CD14-positive monocyte (primary cell): ENCODE measurements around the gene EIF4ENIF1. TPM values are rescaled to one million over a fixed set of nuclear protein-coding genes. Genes with fewer than 3 reads are reported as not detected.

Experiments used
- DNase-seq, 3 donors: peaks; one replicate each; pipeline ENCODE4 v3.0.0-alpha.2; 2011 to 2022
- H2AFZ ChIP-seq: 2 replicates; pipeline ENCODE4 v1.6.0; 2012; ENCODE audit warnings: mild to moderate bottlenecking, low read depth, low read length, inconsistent platforms; ENCODE audit not compliant: insufficient read depth, poor library complexity, severe bottlenecking
- H3K27ac ChIP-seq, 2 donors: 1 replicate in 1 of 2; 2 replicates in 1 of 2; pipeline ENCODE4 v1.5.1; 2012 to 2013; ENCODE audit warnings: low read length in 2 of 2, control low read depth in 1 of 2, inconsistent platforms in 1 of 2, low read depth in 1 of 2, mild to moderate bottlenecking in 1 of 2
- H3K27me3 ChIP-seq, 2 donors: one replicate each; pipeline versions ENCODE4 v1.6.0 to v1.6.1; 2011 to 2013; ENCODE audit warnings: low read length in 2 of 2; ENCODE audit not compliant: control insufficient read depth in 2 of 2, insufficient read depth in 2 of 2
- H3K36me3 ChIP-seq, 2 donors: replicated peaks in 1 of 2; 1 replicate in 1 of 2; 2 replicates in 1 of 2; pipeline versions ENCODE4 v1.5.1 to v1.6.1; 2012 to 2013; ENCODE audit warnings: low read length in 2 of 2, control low read depth in 1 of 2, inconsistent platforms in 1 of 2, mild to moderate bottlenecking in 1 of 2; ENCODE audit not compliant: insufficient read depth in 2 of 2, control insufficient read depth in 1 of 2
- H3K4me1 ChIP-seq, 2 donors: 1 replicate in 1 of 2; 2 replicates in 1 of 2; pipeline versions ENCODE4 v1.5.1 to v1.6.1; 2012 to 2013; ENCODE audit warnings: low read length in 2 of 2, control low read depth in 1 of 2, inconsistent platforms in 1 of 2, mild to moderate bottlenecking in 1 of 2, moderate library complexity in 1 of 2; ENCODE audit not compliant: insufficient read depth in 2 of 2, control insufficient read depth in 1 of 2
- H3K4me2 ChIP-seq: replicated peaks from 2 replicates; pipeline ENCODE3; 2012; ENCODE audit warnings: low read length, moderate library complexity, mild to moderate bottlenecking; ENCODE audit not compliant: poor library complexity, severe bottlenecking; ENCODE audit errors: extremely low read depth
- H3K4me3 ChIP-seq, 3 experiments: fragments of 200-600 bp in 1 of 3; sonication (generic) in 1 of 3; replicated peaks in 1 of 3; 1 replicate in 2 of 3; 2 replicates in 1 of 3; pipeline ENCODE4 v1.5.1; 2011 to 2013; ENCODE audit warnings: low read length in 3 of 3, mild to moderate bottlenecking in 3 of 3, control low read depth in 2 of 3, low read depth in 2 of 3, inconsistent platforms in 1 of 3, moderate library complexity in 1 of 3
- H3K79me2 ChIP-seq: 2 replicates; pipeline ENCODE4 v1.6.0; 2012; ENCODE audit warnings: mild to moderate bottlenecking, control low read depth, inconsistent platforms, low read length, moderate library complexity; ENCODE audit not compliant: insufficient read depth
- H3K9ac ChIP-seq: 2 replicates; pipeline ENCODE4 v1.6.0; 2017; ENCODE audit warnings: low read length, mild to moderate bottlenecking; ENCODE audit not compliant: insufficient read depth, poor library complexity, severe bottlenecking
- H3K9me3 ChIP-seq, 2 donors: replicated peaks in 1 of 2; 1 replicate in 1 of 2; 2 replicates in 1 of 2; pipeline versions ENCODE4 v1.5.1 to v1.6.1; 2012 to 2013; ENCODE audit warnings: low read length in 2 of 2, control low read depth in 1 of 2; ENCODE audit not compliant: control insufficient read depth in 1 of 2, insufficient read depth in 1 of 2
- H4K20me1 ChIP-seq: 2 replicates; pipeline ENCODE4 v1.6.0; 2012; ENCODE audit warnings: mild to moderate bottlenecking, low read length, control low read depth, moderate library complexity; ENCODE audit not compliant: insufficient read depth
- H3K27ac Mint-ChIP-seq, 7 donors: one replicate each; pipeline ENCODE4 v1.8.0; 2020; ENCODE audit warnings: mild to moderate bottlenecking in 7 of 7, mixed read lengths in 7 of 7, moderate library complexity in 6 of 7, inconsistent platforms in 2 of 7
- H3K27me3 Mint-ChIP-seq, 3 donors: one replicate each; pipeline ENCODE4 v1.8.0; 2021 to 2022; ENCODE audit warnings: low read depth in 3 of 3, mild to moderate bottlenecking in 3 of 3, mixed read lengths in 3 of 3, moderate library complexity in 3 of 3, inconsistent platforms in 1 of 3
- H3K36me3 Mint-ChIP-seq, 2 donors: one replicate each; pipeline ENCODE4 v1.8.0; 2020; ENCODE audit warnings: mixed read lengths in 2 of 2, inconsistent platforms in 1 of 2, mild to moderate bottlenecking in 1 of 2
- H3K4me1 Mint-ChIP-seq: one replicate; pipeline ENCODE4 v1.8.0; 2020; ENCODE audit warnings: mild to moderate bottlenecking, mixed read lengths
- H3K4me3 Mint-ChIP-seq, 2 donors: one replicate each; pipeline ENCODE4 v1.8.0; 2020; ENCODE audit warnings: mild to moderate bottlenecking in 2 of 2, mixed read lengths in 2 of 2, moderate library complexity in 1 of 2
- H3K9me3 Mint-ChIP-seq, 7 donors: one replicate each; pipeline ENCODE4 v1.8.0; 2020 to 2022; ENCODE audit warnings: mixed read lengths in 7 of 7, mild to moderate bottlenecking in 6 of 7, moderate library complexity in 6 of 7, inconsistent platforms in 2 of 7
- CTCF ChIP-seq: fragments of 200-600 bp; IDR thresholded peaks from one replicate; pipeline ENCODE4 v1.8.0; 2022; ENCODE audit warnings: antibody characterized with exemption, mild to moderate bottlenecking
- WGBS: methylation state at CpG from one replicate; pipeline ENCODE4 v1.1.5; 2013; ENCODE audit warnings: missing lambda C conversion rate; ENCODE audit not compliant: insufficient coverage; 5-methylcytosine and 5-hydroxymethylcytosine counted together
- intact Hi-C, 2 donors: fragments of 100-400 bp; cut with micrococcal nuclease; formaldehyde crosslinking; loops; one replicate each; pipeline versions ENCODE4 v1.15.0 to v1.15.1; 2023
- polyA plus RNA-seq, 3 donors: library from polyadenylated mRNA; depleted of rRNA in 1 of 3; unstranded in 2 of 3; stranded (reverse) in 1 of 3; fragments of 300-500 nt in 2 of 3; fragments of >200 nt in 1 of 3; fragmentation: Illumina TruSeq in 2 of 3; gene quantifications; 1 replicate in 2 of 3; 2 replicates in 1 of 3; pipeline ENCODE4 v1.2.3, GENCODE V29; 2012 to 2021

The EIF4ENIF1 gene
- polyA plus RNA-seq, 3 donors, result 2.5 to 17.0 (median 11.5) TPM

GRCh38 chr22:31520051-31520450, 30.4 kb upstream of the EIF4ENIF1 start:
- H3K4me1 Mint-ChIP-seq, result peaks cover 1% of the 10 kb centered on the region
- intact Hi-C loops, result no loop called here
- no peaks in the 10 kb centered on the region for H3K79me2 ChIP-seq

DNA sequence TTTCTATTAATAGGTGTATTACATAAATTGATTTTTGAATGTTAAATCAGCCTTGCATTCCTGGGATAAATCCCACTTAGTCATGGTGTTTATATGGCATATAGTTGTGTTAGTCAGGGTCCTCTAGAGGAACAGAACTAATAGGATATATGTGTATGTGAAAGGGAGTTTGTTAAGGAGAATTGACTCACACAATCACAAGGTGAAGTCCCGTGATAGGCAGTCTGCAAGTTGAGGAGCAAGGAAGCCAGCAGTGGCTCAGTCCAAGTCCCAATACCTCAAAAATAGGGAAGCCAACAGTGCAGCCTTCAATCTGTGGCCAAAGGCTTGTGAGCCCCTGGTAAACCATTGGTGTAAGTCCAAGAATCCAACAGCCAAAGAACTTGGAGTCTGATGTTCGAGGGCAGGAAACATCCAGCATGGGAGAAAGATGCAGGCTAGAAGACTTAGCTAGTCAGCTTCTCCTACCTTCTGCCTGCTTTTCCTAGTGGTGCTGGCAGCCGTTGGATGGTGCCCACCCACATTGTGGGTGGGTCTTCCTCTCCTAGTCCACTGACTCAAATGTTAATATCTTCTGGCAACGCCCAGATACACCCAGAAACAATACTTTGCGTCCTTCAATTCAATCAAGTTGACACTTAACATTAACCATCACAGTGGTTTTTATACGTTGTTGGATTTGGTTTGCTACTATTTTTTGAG, 19.6 kb upstream of the EIF4ENIF1 start:
- Histone ChIP-seq H4K20me1 (no peaks in the 10 kb centered on the region), H3K27me3 (no peaks in the 10 kb centered on the region), H3K36me3 (peaks cover 0 to 20% of the 10 kb centered on the region in 2 donors), H3K27ac (no peak overlapping the region), H3K4me2 (no peak overlapping the region), H3K79me2 (no peaks in the 10 kb centered on the region), H3K4me3 (no peak overlapping the region), H3K9me3 (no peaks in the 10 kb centered on the region), H3K4me1 (no peaks in the 10 kb centered on the region), H3K9ac (no peak overlapping the region), H2AFZ (no peak overlapping the region)
- H3K4me3 Mint-ChIP-seq, result no peak overlapping the region
- H3K9me3 Mint-ChIP-seq, result peaks cover 0 to 9% (median 2%) of the 10 kb centered on the region in 7 donors
- WGBS, result 86% methylated on average over 1 of the region's 6 CpGs
- peak overlapping the region in 1 of 7 donors; percentile 3 for H3K27ac Mint-ChIP-seq
- TF ChIP-seq CTCF, result no peak
- H3K27me3 Mint-ChIP-seq, result no peaks in the 10 kb centered on the region
- H3K36me3 Mint-ChIP-seq, result peaks cover 26 to 34% of the 10 kb centered on the region in 2 donors
- DNase-seq, result no peak
- H3K4me1 Mint-ChIP-seq, result no peaks in the 10 kb centered on the region
- intact Hi-C loops, result no loop called here

More at GRCh38 chr22:31520051-31520450, 30.4 kb upstream of the EIF4ENIF1 start:
- Mint-ChIP-seq H3K36me3 (peaks cover 17 to 34% of the 10 kb centered on the region in 2 donors), H3K27ac (no peak overlapping the region), H3K4me3 (no peak overlapping the region), H3K27me3 (peaks cover 0 to 2% (median 1%) of the 10 kb centered on the region in 3 donors), H3K9me3 (peaks cover 0 to 3% (median 1%) of the 10 kb centered on the region in 7 donors)
- Histone ChIP-seq H3K4me3 (no peak overlapping the region), H3K9ac (no peak overlapping the region), H3K4me2 (no peak overlapping the region), H3K27ac (no peak overlapping the region), H3K9me3 (no peaks in the 10 kb centered on the region), H2AFZ (no peak overlapping the region), H3K4me1 (no peaks in the 10 kb centered on the region), H3K36me3 (peaks cover 5 to 11% of the 10 kb centered on the region in 2 donors), H3K27me3 (no peaks in the 10 kb centered on the region), H4K20me1 (no peaks in the 10 kb centered on the region)
- WGBS, result 100% methylated on average over 1 of the region's 4 CpGs
- TF ChIP-seq CTCF, result no peak
- DNase-seq, result no peak
